GM18868 (cell line): ENCODE data around the gene MPG.
"Not testable (repeated sequence)": the region's sequence is repeated elsewhere in the genome, so short reads cannot be mapped to it uniquely, and the experiment has no call there.

Experiments
- ATAC-seq: cut with Tn5 transposase; IDR thresholded peaks from one replicate; pipeline ENCODE4 v1.9.1; 2021; ENCODE audit warnings: mild to moderate bottlenecking, moderate library complexity; ENCODE audit not compliant: unreplicated experiment

MPG gene

DNA sequence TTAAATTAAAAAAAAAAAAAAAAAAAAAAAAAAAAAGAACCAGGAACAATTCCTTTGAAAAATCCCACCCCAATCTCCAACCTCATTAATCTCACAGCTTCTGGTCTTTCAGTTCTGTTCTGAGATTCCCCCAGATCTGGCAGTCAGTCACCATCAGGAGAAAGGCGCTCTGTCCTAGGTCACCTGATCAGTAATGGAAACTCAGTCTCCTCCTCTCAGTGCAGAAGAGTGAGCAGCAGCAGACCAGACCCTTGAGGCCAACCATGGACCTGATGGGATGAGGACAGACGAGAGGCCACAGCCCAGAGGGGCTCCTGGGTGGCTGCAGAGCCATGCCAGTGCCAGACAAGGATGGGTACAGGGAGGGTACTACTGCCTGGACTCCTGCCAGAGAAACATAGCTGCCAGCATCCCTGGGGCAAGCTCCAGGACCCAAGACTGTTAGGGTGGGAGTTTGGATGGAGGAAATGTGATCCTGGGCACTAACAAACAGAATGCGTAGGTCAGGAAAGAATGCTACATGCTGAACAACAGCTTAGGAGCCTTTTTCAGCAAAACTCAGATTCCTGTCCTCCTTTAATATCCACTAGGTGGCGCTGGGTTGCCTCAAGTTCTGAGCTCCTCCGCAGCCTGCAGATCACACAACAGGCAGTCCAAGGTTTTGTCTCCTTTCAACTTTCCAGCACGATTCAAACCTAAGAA lies 28.7 kb downstream of the MPG start:
- ATAC-seq = no peak

DNA sequence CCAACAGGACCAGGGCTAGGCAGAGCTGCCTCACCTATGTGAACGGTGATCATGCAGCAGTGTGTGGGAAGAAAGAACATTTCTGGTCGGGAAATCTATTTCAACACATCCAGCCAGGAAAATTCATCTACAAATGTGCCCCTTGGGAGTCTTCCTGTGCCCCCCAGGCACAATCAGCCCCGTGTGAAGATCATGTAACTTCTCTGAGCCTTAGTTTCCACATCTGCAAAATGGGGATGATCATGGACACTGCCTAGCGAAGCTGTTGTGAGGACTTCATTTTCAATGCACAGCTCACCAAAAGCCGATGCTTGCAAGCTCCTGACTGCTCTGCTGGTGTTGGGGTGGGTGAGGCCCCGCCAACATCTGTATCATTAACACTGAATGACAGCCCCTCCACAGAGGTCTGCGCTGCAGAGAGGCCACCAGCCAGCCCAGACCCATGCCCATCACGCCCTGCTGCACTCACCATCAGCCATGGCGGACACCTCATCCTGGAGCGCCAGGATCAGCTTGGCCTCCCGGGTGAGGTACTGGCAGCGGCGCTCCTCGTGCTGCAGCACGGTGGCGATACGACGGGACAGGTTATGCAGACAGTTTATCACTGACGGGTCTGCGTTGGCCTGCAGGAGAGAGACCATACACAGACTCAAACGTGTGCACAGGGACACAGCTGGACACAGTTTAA lies 34.3 kb downstream of the MPG start:
- ATAC-seq = no peak

DNA sequence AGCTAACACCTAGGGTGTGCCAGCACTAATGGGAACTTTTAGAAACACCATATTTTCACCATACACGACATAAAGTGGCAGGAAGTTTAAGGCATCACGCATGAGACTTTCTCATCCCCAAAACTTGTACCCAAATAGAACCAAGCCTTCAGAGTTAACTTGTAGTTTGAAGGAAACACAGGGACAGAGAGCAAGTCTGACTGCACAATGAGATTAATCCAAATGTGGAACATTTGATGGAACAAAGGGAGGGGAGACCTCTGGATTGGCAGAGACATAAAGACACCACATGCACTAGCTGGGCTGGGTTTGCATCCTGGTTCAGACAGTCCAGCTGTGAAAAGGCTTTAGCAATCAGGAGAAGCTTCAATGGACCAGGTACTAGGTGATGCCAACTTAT lies 36.3 kb downstream of the MPG start:
- ATAC-seq = no peak

DNA sequence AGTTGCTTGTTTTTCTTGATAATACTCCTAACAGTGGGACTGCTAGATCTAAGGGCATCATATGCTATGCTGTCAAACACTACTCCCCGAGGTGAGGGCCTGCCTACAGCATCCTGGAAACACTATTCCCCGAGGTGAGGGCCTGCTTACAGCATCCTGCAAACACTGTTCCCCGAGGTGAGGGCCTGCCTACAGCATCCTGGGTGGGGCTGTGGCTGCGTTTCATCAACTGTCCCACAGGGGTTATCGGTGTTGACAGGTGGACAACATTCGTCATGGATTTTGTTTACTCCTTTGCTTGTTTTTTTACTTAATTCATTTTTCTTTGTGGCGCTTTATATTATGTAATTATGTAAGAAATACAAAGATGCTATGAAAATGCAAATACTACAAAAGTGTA lies 38.0 kb downstream of the MPG start:
- ATAC-seq = no peak

DNA sequence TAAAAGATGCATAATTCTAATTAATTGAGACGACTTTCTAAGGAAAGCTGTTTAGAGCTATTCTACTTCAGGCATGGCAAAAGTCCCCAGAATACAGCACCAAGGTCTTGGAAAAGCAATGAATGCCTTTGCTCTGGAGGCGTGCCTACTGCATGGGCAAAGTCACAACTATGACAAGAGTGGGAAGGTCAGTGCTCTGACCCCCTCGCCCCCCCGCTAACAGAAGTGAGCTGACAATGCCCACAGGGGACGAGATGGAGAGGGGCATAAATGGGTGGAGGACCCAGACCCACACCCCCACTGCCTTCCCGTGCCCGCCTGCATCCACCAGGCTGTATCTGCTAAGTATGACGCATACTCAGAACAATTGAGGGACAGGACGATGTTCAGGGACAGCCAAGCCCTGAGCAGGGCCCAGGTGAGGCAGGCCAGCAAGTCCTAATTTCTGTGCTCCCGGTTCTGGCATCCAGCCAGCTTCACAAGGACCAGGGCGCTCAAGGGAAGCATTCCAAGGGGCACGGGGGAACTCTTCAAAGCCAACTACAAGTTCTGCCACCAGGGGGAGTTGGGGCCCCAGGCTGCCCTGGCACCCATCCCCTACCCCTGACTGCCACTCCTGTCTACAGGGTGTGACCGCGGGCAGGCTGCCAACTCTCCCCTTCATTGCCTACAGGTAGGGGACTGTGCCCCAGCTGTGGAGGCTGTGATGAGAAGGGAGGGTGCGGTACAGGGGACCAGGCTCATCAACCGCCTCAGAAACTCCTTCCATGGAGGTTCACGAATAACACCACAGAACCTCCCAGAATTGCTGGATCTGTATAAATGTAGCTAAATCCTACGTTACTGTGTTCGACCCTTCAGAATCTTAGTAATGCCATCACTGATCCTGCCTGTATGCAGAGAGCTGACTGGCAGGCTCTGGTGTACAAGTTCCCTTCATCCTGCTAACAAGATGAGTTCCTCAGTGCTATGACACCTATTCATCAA lies 39.6 kb downstream of the MPG start:
- no peak for ATAC-seq

DNA sequence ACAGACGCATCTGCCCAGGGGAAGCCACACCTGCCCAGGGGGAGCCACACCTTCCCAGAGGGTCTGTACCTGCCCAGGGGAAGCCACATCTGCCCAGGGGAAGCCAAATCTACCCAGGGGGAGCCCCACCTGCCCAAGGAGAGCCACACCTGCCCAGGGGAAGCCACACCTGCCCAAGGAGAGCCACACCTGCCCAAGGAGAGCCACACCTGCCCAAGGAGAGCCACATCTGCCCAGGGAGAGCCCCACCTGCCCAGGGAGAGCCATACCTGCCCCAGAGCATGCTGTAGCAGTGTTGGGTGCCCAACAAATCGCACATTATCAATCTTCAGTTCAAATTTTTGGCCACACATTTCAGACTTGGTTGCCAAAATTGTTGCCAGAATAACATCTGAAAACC lies 40.8 kb downstream of the MPG start:
- ATAC-seq = no peak

DNA sequence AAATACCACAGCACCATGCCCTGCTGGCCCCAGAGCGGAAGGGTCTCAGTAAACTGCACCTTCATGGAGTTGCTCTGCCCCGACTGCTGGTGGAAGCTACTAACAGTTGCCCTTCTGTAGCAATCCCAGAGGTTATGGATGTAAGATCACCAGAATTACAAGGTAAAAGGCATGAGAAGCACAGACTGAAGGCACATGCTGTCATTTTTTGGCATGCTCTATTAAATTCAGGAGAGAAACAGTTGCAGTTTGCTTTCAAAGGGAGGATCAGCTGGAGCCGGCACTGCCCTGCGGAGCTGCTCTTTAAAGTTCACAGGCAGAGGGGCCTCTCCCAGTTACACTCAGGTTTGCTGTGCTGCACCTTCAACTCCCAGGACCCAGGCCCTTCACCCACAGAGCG lies 41.3 kb downstream of the MPG start:
- no peak for ATAC-seq

DNA sequence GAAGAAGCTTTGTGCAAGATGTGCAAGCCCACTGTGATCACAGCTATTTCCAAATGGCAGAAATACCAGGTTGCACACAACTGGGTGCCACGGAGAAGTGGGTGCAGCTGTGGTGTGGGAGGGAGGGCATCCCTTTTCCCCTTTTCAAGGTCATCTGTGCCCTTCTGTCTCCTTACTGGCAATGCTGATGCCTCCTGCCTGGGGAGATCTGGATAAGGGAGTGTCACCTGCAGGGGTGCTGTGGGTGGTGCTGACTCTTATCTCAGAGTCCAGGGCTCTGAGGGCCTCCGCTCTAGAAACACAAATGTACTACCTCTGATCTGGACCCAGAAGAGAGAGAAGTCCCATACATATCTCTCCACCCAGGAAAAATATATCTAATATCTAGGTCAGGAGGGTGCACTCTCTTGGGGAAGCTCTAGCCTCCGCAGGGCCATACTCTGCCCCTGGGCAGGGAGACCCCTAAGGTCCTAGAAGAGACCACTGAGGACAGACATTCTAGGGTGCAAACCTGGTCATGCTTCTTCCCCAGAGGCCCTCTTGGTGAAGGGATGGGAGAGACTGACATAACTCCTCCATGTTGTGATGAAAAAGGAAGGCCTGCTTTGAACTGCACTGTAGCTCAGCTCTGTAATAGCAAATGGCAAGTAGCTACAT lies 41.9 kb downstream of the MPG start:
- no peak for ATAC-seq

DNA sequence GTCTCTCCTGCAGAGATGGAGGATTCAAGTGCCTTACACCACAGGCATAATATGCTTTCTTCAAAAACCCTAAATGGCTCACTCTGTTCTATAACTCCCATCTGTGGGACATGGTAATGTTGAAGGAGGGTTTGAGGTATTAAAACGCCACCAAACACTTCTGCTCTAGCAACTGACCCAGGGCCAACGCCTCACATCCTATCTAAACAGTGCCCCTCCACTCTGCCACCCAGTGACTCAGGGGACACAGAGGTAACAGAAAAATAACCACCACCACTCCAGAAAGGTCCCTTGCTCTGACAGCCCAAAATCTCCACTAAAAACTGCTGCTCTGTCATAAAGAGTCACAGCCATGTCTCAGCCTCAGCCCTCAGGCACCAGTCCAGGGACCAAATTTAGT lies 42.7 kb downstream of the MPG start:
- ATAC-seq = no peak

DNA sequence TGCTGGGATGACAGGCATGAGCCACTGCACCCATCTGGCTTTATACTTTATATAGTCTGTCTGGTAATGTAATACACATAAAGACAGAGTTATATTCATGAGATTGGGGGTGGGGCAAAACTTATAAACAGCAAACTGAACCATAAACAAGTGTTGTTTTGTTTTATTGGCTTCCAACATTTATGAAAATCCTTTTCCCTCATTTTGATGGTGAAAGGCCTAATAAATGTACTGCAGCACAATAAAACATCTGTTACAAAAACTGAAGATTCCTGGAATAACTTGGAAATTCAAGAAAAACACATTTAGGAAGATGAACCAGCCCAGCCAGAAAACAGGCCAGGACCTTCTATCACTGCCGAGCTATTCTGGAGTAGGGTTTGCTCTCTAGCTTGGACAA lies 44.3 kb downstream of the MPG start:
- ATAC-seq = no peak

DNA sequence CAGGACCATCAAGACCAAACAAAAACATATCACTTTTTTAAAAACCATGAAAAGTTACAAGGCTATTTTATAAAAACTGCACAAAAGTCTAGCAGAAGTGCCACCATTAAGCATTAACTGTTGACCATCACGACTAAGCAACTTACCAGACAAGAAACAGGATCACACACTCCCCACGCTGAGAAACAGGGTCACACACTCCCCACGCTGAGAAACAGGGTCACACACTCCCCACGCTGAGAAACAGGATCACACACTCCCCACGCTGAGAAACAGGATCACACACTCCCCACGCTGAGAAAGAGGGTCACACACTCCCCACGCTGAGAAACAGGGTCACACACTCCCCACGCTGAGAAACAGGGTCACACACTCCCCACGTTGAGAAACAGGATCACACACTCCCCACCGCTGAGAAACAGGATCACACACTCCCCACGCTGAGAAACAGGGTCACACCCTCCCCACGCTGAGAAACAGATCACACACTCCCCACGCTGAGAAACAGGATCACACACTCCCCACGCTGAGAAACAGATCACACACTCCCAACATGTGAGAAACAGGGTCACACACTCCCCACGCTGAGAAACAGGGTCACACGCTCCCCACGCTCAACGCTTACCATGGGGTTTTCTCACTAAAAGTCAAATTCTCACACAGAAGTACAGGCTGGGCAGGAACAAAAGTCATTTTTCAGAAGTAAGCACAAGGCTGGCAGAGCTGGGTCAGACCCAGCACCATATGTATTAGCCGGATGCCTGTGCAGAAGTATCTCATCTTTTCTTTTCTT lies 45.7 kb downstream of the MPG start:
- not testable (repeated sequence) for ATAC-seq

DNA sequence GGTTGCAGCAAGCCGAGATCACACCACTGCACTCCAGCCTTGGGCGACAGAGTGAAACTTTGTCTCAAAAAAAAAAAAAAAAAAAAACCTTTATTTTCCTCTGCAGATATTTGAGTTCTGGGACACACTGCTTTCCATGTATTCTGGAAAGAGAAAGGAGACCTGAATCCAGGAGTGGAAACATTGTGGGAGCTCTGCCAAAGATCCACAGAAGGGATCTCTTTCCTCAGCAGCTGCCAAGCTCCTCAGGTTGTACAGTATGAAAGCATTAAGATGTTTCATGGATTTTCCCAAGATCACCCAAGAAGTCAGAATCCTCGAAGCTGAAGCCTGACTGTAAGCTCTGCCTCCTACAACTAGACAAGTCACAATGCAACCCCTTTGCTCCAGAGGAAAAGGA lies 47.0 kb downstream of the MPG start:
- ATAC-seq = no peak

DNA sequence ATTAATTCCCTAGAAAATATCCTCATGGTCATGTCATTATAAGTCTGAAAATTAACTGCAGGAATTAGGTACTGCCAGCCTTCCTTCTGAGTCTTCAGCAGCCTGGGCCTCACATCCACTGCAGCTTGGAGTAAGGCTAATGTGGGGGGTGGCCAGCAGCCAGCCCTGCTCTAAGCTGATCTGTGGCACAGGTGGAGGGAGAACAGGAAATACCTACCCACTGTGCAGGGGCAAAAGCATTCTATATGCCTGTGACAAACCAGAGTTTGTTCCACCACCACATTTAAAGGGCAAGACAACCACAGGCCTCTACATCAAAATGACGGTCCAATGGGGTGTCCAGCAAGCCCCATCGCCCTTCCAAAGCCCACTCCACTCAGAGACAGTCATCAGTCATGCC lies 51.0 kb downstream of the MPG start:
- ATAC-seq = no peak

DNA sequence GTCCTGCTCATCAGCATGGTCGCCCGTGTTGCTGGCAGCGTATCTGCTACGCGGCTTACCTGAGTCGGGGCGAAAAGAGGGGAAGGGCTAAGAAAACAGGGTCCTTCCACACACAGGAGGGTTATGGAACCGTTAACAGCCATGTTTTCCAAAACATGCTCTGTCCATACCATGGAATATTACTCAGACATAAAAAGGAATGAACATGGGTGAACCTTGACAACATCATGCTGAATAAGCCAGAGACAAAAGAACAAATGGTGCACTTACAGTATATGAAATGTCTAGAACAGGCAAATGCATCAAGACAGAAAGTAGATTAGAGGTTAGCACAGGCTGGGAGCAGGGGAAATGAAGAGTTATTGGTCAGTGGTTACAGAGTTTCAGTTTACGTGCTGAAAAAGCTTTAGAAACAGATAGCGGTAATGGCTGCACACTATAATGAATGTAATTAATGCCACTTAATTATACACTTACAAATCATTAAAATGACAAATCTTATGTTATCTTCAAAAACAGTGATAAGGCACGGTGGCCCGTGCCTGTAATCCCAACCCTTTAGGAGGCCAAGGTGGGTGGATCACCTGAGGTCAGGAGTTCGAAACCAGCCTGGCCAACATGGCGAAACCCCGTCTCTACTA lies 52.6 kb downstream of the MPG start:
- no peak for ATAC-seq

DNA sequence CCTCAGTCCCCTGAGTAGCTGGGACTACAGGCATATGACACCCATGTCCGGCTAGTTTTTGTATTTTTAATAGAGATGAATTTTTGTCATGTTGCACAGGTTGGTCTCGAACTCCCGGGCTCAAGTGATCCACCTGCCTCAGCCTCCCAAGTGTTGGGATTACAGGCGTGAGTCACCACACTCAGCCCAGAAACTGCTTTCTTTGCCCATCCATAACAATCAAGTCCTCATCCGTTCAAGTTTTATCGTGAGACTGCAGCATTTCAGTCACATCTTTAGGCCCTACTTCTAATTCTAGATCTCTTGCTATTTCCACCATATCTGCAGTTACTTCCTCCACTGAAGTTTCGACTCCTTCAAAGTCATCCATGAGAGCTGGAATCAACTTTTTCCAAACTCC lies 54.1 kb downstream of the MPG start:
- ATAC-seq = no peak

DNA sequence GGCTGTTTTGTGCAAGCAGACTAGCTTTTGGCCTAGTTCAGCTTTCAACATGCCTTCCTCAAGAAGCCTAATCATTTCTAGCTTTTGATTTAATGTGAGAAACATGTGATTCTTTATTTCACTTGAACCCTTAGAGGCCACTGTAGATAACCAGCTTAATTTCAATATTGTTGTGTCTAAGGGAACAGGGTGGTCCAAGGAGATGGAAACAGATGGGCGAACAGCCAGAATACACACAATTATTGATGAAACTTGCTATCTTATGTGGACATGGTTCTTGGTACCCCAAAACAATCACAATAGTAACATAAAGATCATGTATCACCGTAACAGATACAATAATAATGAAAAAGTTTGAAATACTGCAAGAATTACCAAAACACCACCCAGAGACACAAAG lies 55.7 kb downstream of the MPG start:
- ATAC-seq = no peak
